Caco-2 (cell line): ENCODE results near the gene CDC123. TPM values are rescaled to one million over a fixed set of nuclear protein-coding genes. Genes with fewer than 3 reads are reported as not detected.
A peak's percentile ranks its signal among the peaks of the same experiment; 100 is the strongest.

ENCODE experiments used
- BruUV-seq: library from RNA; stranded (reverse); fragments of 400-500 nt; replicated peaks from 2 replicates; lab custom pipeline; 2021; lab: Mats Ljungman, UMichigan
- CTCF ChIA-PET: fragments of 300-600 bp; sonication (Branson Sonifier 250); formaldehyde crosslinking; loops from one replicate; lab custom pipeline; 2022; ENCODE audit warnings: antibody characterized with exemption; lab: Charles Lee
- POLR2A ChIA-PET: fragments of 300-600 bp; sonication (Branson Sonifier 250); formaldehyde crosslinking; loops from one replicate; lab custom pipeline; 2022; ENCODE audit warnings: antibody characterized with exemption; lab: Charles Lee
- DNase-seq, 2 experiments: peaks; one replicate each; pipeline versions ENCODE4 v3.0.0 to v3.0.0-alpha.2; 2020 to 2022
- H3K27me3 ChIP-seq: replicated peaks from 2 replicates; pipeline ENCODE4 v1.6.0; 2011; ENCODE audit warnings: low read length; ENCODE audit not compliant: control insufficient read depth, insufficient read depth
- H3K36me3 ChIP-seq: 2 replicates; pipeline ENCODE4 v1.5.1; 2011; ENCODE audit warnings: low read length; ENCODE audit not compliant: control insufficient read depth, insufficient read depth
- H3K4me1 ChIP-seq: fragments of 250-450 bp; sonication (Bioruptor Pico); 2 replicates; pipeline ENCODE4 v1.5.1; 2020; ENCODE audit warnings: mild to moderate bottlenecking
- H3K4me3 ChIP-seq: 2 replicates; pipeline ENCODE4 v1.5.1; 2011; ENCODE audit warnings: low read depth, mild to moderate bottlenecking, control low read depth, low read length
- H3K9me3 ChIP-seq: fragments of 250-450 bp; sonication (Bioruptor Pico); 2 replicates; pipeline ENCODE4 v1.5.1; 2020; ENCODE audit warnings: mild to moderate bottlenecking, moderate library complexity
- H3K27ac Mint-ChIP-seq: one replicate; pipeline ENCODE4 v1.8.0; 2022; ENCODE audit warnings: mixed read lengths; ENCODE audit not compliant: unreplicated experiment
- H3K27me3 Mint-ChIP-seq: one replicate; pipeline ENCODE4 v1.8.0; 2022; ENCODE audit warnings: mixed read lengths; ENCODE audit not compliant: insufficient read depth, unreplicated experiment
- H3K36me3 Mint-ChIP-seq: one replicate; pipeline ENCODE4 v1.8.0; 2022; ENCODE audit warnings: mild to moderate bottlenecking, mixed read lengths; ENCODE audit not compliant: insufficient read depth, unreplicated experiment
- H3K4me1 Mint-ChIP-seq: one replicate; pipeline ENCODE4 v1.8.0; 2022; ENCODE audit warnings: low read depth, mixed read lengths; ENCODE audit not compliant: unreplicated experiment
- H3K4me3 Mint-ChIP-seq: one replicate; pipeline ENCODE4 v1.8.0; 2022; ENCODE audit warnings: mild to moderate bottlenecking, moderate library complexity, mixed read lengths; ENCODE audit not compliant: unreplicated experiment
- H3K9me3 Mint-ChIP-seq: one replicate; pipeline ENCODE4 v1.8.0; 2022; ENCODE audit warnings: mixed read lengths; ENCODE audit not compliant: unreplicated experiment
- intact Hi-C: fragments of 100-400 bp; cut with micrococcal nuclease; formaldehyde crosslinking; loops from one replicate; pipeline ENCODE4 v1.10.0; 2022; ENCODE audit not compliant: unreplicated experiment
- total RNA-seq: library from RNA; stranded (reverse); gene quantifications from 2 replicates; pipeline ENCODE4 v1.2.3, GENCODE V29; 2022
- TF ChIP-seq, protein P1 (sequence below), 2 experiments: fragments of 200-600 bp in 1 of 2; IDR thresholded peaks; 1 replicate in 1 of 2; 2 replicates in 1 of 2; pipeline versions ENCODE4 v1.5.1 to v1.8.0; 2011 to 2022; ENCODE audit warnings: antibody characterized with exemption in 1 of 2, control low read depth in 1 of 2, inconsistent platforms in 1 of 2, low read depth in 1 of 2, low read length in 1 of 2, mild to moderate bottlenecking in 1 of 2, moderate library complexity in 1 of 2; ENCODE audit not compliant: insufficient read depth in 1 of 2, severe bottlenecking in 1 of 2, unreplicated experiment in 1 of 2

Gene CDC123
- total RNA-seq, 1 experiment from 2014 or later, result 190 TPM

GRCh38 chr10:12214763-12215218, 18.8 kb downstream of the CDC123 start:
- H3K4me3 ChIP-seq, result no peak overlapping the region
- H3K4me1 ChIP-seq, result no peaks in the 10 kb centered on the region
- Mint-ChIP-seq H3K36me3 (peaks cover 91% of the 10 kb centered on the region), H3K4me1 (no peaks in the 10 kb centered on the region), H3K4me3 (no peak overlapping the region), H3K27me3 (no peaks in the 10 kb centered on the region), H3K9me3 (no peaks in the 10 kb centered on the region), H3K27ac (no peak overlapping the region)
- no TSS peak for BruUV-seq
- H3K36me3 ChIP-seq, result peaks cover 3% of the 10 kb centered on the region
- H3K9me3 ChIP-seq, result no peaks in the 10 kb centered on the region
- DNase-seq, result peak in 1 of 2 experiments; percentile 68
- ChIA-PET POLR2A (no interaction called here), CTCF (interaction anchor here (0.6 to 1.3 kb wide), 2 partner anchors 19 to 158 kb away, joined by 3 read pairs; partner anchors contain the start of genes CDC123 and NUDT5)
- H3K27me3 ChIP-seq, result no peaks in the 10 kb centered on the region
- TF ChIP-seq, protein P1, sequence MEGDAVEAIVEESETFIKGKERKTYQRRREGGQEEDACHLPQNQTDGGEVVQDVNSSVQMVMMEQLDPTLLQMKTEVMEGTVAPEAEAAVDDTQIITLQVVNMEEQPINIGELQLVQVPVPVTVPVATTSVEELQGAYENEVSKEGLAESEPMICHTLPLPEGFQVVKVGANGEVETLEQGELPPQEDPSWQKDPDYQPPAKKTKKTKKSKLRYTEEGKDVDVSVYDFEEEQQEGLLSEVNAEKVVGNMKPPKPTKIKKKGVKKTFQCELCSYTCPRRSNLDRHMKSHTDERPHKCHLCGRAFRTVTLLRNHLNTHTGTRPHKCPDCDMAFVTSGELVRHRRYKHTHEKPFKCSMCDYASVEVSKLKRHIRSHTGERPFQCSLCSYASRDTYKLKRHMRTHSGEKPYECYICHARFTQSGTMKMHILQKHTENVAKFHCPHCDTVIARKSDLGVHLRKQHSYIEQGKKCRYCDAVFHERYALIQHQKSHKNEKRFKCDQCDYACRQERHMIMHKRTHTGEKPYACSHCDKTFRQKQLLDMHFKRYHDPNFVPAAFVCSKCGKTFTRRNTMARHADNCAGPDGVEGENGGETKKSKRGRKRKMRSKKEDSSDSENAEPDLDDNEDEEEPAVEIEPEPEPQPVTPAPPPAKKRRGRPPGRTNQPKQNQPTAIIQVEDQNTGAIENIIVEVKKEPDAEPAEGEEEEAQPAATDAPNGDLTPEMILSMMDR (IDR thresholded peaks at IDR 0.05; ENCODE audit: insufficient read depth in 1 of 2, low read depth in 1 of 2, low read length in 1 of 2, severe bottlenecking in 1 of 2, unreplicated experiment in 1 of 2), result peak; percentile 79 to 84
- intact Hi-C loops, result loop anchor here (5.0 kb wide), 1 partner anchor 498 kb away; no protein-coding TSS in a partner anchor

DNA sequence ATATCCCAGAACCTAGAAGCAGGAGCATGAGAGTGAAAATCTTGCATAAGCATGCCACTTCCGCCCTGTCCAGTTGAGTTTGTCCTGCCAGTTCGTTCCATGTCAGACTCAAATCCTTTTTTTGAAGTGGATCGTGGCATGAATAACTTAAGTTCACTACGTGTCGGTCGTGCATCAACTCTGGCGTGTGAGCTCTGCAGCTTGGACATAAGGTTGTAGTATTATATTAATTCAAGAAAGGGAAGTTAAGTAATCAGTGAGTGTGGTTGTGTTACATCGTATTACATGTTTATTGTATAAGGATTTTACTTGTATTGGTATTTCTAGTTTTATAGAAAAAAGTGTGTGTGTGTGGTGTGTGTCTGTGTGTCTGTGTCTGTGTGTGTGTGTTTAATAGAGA, 23.0 kb downstream of the CDC123 start:
- H3K4me3 ChIP-seq, result no peak overlapping the region
- no peak for DNase-seq
- Mint-ChIP-seq H3K4me1 (no peaks in the 10 kb centered on the region), H3K27ac (peak overlapping the region; percentile 26), H3K4me3 (no peak overlapping the region), H3K36me3 (peaks cover 96% of the 10 kb centered on the region), H3K9me3 (no peaks in the 10 kb centered on the region), H3K27me3 (no peaks in the 10 kb centered on the region)
- intact Hi-C loops, result no loop called here
- H3K9me3 ChIP-seq, result no peaks in the 10 kb centered on the region
- peaks cover 6% of the 10 kb centered on the region for H3K36me3 ChIP-seq
- no peaks in the 10 kb centered on the region for H3K27me3 ChIP-seq
- ChIA-PET POLR2A (no interaction called here), CTCF (no interaction called here)
- H3K4me1 ChIP-seq, result no peaks in the 10 kb centered on the region
- no TSS peak for BruUV-seq
- TF ChIP-seq, protein P1 (IDR thresholded peaks at IDR 0.05; ENCODE audit: insufficient read depth in 1 of 2, low read depth in 1 of 2, low read length in 1 of 2, severe bottlenecking in 1 of 2, unreplicated experiment in 1 of 2), result no peak

GRCh38 chr10:12221323-12222298, 25.6 kb downstream of the CDC123 start:
- Histone ChIP-seq H3K27me3 (no peaks in the 10 kb centered on the region), H3K4me1 (no peaks in the 10 kb centered on the region), H3K9me3 (no peaks in the 10 kb centered on the region), H3K4me3 (no peak overlapping the region), H3K36me3 (peaks cover 6% of the 10 kb centered on the region)
- ChIA-PET CTCF (no interaction called here), POLR2A (no interaction called here)
- H3K27ac Mint-ChIP-seq, result no peak overlapping the region
- DNase-seq, result peak; percentile 45 to 66
- H3K9me3 Mint-ChIP-seq, result no peaks in the 10 kb centered on the region
- no peaks in the 10 kb centered on the region for H3K4me1 Mint-ChIP-seq
- intact Hi-C loops, result no loop called here
- H3K4me3 Mint-ChIP-seq, result no peak overlapping the region
- no peaks in the 10 kb centered on the region for H3K27me3 Mint-ChIP-seq
- peaks cover 98% of the 10 kb centered on the region for H3K36me3 Mint-ChIP-seq
- TF ChIP-seq, protein P1 (IDR thresholded peaks at IDR 0.05; ENCODE audit: insufficient read depth in 1 of 2, low read depth in 1 of 2, low read length in 1 of 2, severe bottlenecking in 1 of 2, unreplicated experiment in 1 of 2), result no peak
- no TSS peak for BruUV-seq
